ACC112 (cell line): ENCODE results near the gene TCF7L2.
"Not testable (repeated sequence)": the region's sequence is repeated elsewhere in the genome, so short reads cannot be mapped to it uniquely, and the experiment has no call there.

ENCODE experiments used
- H2AFZ ChIP-seq: fragments of 200-600 bp; sonication (generic); one replicate; pipeline ENCODE4 v1.6.0; 2017; ENCODE audit warnings: antibody characterized with exemption, low read length; ENCODE audit not compliant: unreplicated experiment
- H3K27ac ChIP-seq: fragments of 200-600 bp; sonication (generic); 2 replicates; pipeline ENCODE4 v1.5.1; 2014; ENCODE audit warnings: low read depth, mild to moderate bottlenecking, antibody characterized with exemption, low read length, moderate library complexity
- H3K27me3 ChIP-seq: fragments of 200-600 bp; sonication (generic); 2 replicates; pipeline ENCODE4 v1.6.1; 2014; ENCODE audit warnings: mild to moderate bottlenecking, antibody characterized with exemption, low read length, moderate library complexity, mixed read lengths; ENCODE audit not compliant: insufficient read depth
- H3K36me3 ChIP-seq: fragments of 200-600 bp; sonication (generic); 2 replicates; pipeline ENCODE4 v1.6.1; 2016; ENCODE audit warnings: mild to moderate bottlenecking, antibody characterized with exemption, low read length, moderate library complexity, mixed read lengths; ENCODE audit not compliant: insufficient read depth
- H3K4me1 ChIP-seq: fragments of 200-600 bp; sonication (generic); one replicate; pipeline ENCODE4 v1.6.1; 2016; ENCODE audit warnings: low read length, mixed read lengths; ENCODE audit not compliant: insufficient read depth, unreplicated experiment, control insufficient read depth
- H3K4me3 ChIP-seq: fragments of 200-600 bp; sonication (generic); 2 replicates; pipeline ENCODE4 v1.5.1; 2014; ENCODE audit warnings: mild to moderate bottlenecking, low read depth, low read length
- H3K79me2 ChIP-seq: fragments of 200-600 bp; sonication (generic); one replicate; pipeline ENCODE4 v1.6.0; 2016; ENCODE audit warnings: low read length; ENCODE audit not compliant: control insufficient read depth, unreplicated experiment, insufficient read depth

The TCF7L2 gene

GRCh38 chr10:113066120-113066519 lies 116.1 kb downstream of the TCF7L2 start:
- not testable (repeated sequence) for H3K4me1 ChIP-seq, H3K27me3 ChIP-seq, H2AFZ ChIP-seq, H3K27ac ChIP-seq, H3K36me3 ChIP-seq, H3K4me3 ChIP-seq
- peaks cover 12% of the 10 kb centered on the region for H3K79me2 ChIP-seq

GRCh38 chr10:113066561-113067312 lies 116.7 kb downstream of the TCF7L2 start:
- H3K4me3 ChIP-seq = no peak overlapping the region
- H3K27me3 ChIP-seq = no peaks in the 10 kb centered on the region
- H3K4me1 ChIP-seq = peaks cover 6% of the 10 kb centered on the region
- no peak overlapping the region for H3K27ac ChIP-seq
- peaks cover 5% of the 10 kb centered on the region; the same call in 1 of the 2 replicates for H3K36me3 ChIP-seq
- H3K79me2 ChIP-seq = peaks cover 6% of the 10 kb centered on the region
- H2AFZ ChIP-seq = no peak overlapping the region

DNA sequence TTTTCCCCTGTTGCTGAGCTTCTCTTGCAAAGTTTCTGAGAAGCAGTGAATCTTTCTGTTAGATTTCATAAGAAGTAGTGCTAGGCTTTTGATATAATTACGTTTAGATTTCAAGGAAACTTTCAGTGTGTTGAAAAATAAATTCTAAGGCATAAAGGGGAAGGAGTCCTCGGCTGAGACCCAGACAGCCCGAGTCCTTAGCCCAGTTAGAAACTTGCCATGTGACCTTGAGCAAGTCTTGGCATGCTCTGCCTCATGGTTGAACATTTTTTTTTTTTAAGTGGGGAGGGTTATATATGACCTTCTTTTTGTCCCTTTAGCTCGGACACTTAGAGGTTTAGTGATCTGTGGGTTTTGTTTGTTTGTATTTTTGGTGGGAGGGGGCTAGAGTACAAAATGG lies 117.5 kb downstream of the TCF7L2 start:
- Histone ChIP-seq H3K27ac (no peak overlapping the region), H2AFZ (no peak overlapping the region), H3K4me3 (no peak overlapping the region), H3K36me3 (peaks cover 5% of the 10 kb centered on the region; the same call in 1 of the 2 replicates), H3K27me3 (no peaks in the 10 kb centered on the region), H3K4me1 (peaks cover 7% of the 10 kb centered on the region), H3K79me2 (peaks cover 4% of the 10 kb centered on the region)

GRCh38 chr10:113068178-113068890 lies 118.3 kb downstream of the TCF7L2 start:
- H2AFZ ChIP-seq = no peak overlapping the region
- peaks cover 15% of the 10 kb centered on the region for H3K4me1 ChIP-seq
- H3K36me3 ChIP-seq = peaks cover 5% of the 10 kb centered on the region; the same call in 1 of the 2 replicates
- peaks cover 4% of the 10 kb centered on the region for H3K79me2 ChIP-seq
- H3K27ac ChIP-seq = no peak overlapping the region
- no peak overlapping the region for H3K4me3 ChIP-seq
- no peaks in the 10 kb centered on the region for H3K27me3 ChIP-seq

GRCh38 chr10:113069595-113069994 lies 119.5 kb downstream of the TCF7L2 start:
- peaks cover 4% of the 10 kb centered on the region for H3K79me2 ChIP-seq
- H3K27me3 ChIP-seq = no peaks in the 10 kb centered on the region
- peaks cover 5% of the 10 kb centered on the region; the same call in 1 of the 2 replicates for H3K36me3 ChIP-seq
- H3K27ac ChIP-seq = no peak overlapping the region
- no peak overlapping the region for H3K4me3 ChIP-seq
- no peak overlapping the region for H2AFZ ChIP-seq
- peaks cover 27% of the 10 kb centered on the region for H3K4me1 ChIP-seq

DNA sequence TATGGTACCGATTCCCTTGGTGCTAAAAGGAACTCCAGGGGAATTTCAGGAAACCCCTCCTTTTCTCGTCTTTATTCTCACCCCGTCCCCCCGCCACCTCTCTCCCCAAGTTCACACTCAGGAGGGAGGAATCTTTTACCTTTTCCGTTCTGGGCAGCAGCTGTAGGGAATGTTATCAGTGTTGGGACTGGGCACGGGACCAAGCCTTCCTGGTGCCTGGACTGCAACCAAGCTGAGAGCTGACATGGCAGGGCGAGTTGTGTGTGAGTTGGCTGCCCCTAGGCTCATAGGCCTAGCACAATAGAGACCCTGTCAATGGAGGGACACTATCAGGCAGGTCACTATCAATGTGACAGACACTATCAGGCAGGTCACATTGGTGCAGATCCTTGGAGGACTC lies 121.4 kb downstream of the TCF7L2 start:
- no peak overlapping the region for H3K4me3 ChIP-seq
- H3K27ac ChIP-seq = no peak overlapping the region
- H2AFZ ChIP-seq = no peak overlapping the region
- H3K4me1 ChIP-seq = peaks cover 29% of the 10 kb centered on the region
- H3K27me3 ChIP-seq = no peaks in the 10 kb centered on the region
- H3K79me2 ChIP-seq = peaks cover 4% of the 10 kb centered on the region
- peaks cover 5% of the 10 kb centered on the region; the same call in 1 of the 2 replicates for H3K36me3 ChIP-seq

- no peaks in the 10 kb centered on the region for H3K27me3 ChIP-seq
- no peak overlapping the region for H2AFZ ChIP-seq
- peaks cover 5% of the 10 kb centered on the region for H3K79me2 ChIP-seq
- H3K4me3 ChIP-seq = no peak overlapping the region
- H3K27ac ChIP-seq = peak overlapping the region; percentile 92
- peaks cover 29% of the 10 kb centered on the region for H3K4me1 ChIP-seq
- H3K36me3 ChIP-seq = peaks cover 5% of the 10 kb centered on the region; the same call in 1 of the 2 replicates
Observed at GRCh38 chr10:113073549-113074189, 123.6 kb downstream of the TCF7L2 start.

- peaks cover 23% of the 10 kb centered on the region for H3K4me1 ChIP-seq
- H3K27me3 ChIP-seq = no peaks in the 10 kb centered on the region
- peaks cover 5% of the 10 kb centered on the region for H3K79me2 ChIP-seq
- H3K27ac ChIP-seq = no peak overlapping the region
- no peak overlapping the region for H3K4me3 ChIP-seq
- H2AFZ ChIP-seq = no peak overlapping the region
- no peaks in the 10 kb centered on the region for H3K36me3 ChIP-seq
Observed at GRCh38 chr10:113076949-113077348, 126.9 kb downstream of the TCF7L2 start.

DNA sequence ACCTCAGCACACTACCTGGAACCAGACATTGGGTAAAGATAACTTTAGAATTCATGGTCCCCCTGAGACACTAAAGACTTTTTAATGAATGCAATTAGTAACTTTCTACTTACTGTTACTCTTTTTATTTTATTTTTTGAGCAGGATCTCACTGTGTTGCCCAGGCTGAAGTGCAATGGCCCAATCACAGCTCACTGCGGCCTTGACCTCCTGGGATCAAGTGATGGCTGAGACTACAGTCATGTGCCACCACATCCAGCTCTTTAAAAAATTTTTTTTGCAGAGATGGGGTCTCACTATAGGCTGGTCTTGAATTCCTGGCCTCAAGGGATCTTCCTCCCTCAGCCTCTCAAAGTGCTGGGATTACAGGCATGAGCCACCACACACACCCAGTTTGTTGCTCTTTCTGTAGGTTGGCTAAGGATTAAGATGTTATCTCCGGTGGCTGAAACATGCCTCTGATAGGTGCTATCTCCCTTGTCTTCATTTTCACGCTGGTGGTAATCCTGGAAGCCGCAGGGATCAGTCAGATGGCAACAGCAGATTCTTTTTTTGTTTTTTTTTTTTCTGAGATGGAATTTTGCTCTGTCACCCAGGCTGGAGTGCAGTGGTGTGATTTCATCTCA lies 128.3 kb downstream of the TCF7L2 start:
- Histone ChIP-seq H3K79me2 (peaks cover 5% of the 10 kb centered on the region), H3K27me3 (no peaks in the 10 kb centered on the region), H3K27ac (no peak overlapping the region), H3K36me3 (no peaks in the 10 kb centered on the region), H3K4me1 (peaks cover 14% of the 10 kb centered on the region), H3K4me3 (no peak overlapping the region), H2AFZ (no peak overlapping the region)

DNA sequence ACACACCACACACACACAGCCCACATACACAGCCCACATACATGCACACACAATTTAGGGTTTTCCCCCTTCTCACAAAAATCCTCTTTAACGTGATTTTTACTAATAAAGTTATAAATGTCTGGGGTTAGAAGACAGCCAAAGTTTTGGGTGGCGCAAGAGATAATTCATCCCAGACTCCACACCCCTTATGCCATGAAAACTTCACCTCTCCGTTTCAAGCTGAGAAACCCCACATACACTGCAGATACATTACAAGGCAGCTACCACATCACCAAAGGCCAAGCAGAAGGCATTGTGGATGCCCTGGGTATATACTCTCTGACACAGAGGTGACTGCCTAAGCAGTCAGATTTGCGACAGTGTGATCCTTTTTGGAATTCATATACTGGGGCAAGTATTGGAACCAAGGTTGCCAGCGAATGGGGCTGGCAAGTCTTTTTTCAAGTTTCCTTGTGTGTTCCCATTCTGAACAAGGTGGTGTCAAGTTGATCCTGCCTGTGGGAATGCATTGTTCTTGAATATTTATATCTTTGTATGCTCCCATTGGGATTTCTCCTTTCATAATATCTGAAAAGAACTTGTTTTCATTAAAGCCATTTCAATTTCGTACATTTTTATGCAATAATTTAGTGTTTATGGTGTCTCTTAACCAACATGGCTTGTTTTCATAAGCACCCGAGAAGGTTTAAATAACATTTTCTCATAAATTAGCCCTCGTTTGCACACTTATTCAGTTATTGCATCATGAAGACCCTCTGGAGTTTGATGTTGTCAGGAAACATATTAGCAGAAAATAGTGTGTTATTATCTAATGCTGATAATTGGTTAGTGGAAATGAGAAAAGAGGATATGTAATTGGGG lies 130.2 kb downstream of the TCF7L2 start:
- Histone ChIP-seq H2AFZ (no peak overlapping the region), H3K27ac (no peak overlapping the region), H3K36me3 (no peaks in the 10 kb centered on the region), H3K27me3 (no peaks in the 10 kb centered on the region), H3K4me1 (peaks cover 8% of the 10 kb centered on the region), H3K79me2 (peaks cover 5% of the 10 kb centered on the region), H3K4me3 (no peak overlapping the region)
